Smooth muscle cell of the brain vasculature (primary cell): ENCODE data around the gene TMEM243.
"Not testable (repeated sequence)": the region's sequence is repeated elsewhere in the genome, so short reads cannot be mapped to it uniquely, and the experiment has no call there.

Experiments
- DNase-seq: peaks from one replicate; pipeline ENCODE4 v3.0.0-alpha.2; 2012; ENCODE audit warnings: low read depth, low spot score

Gene TMEM243

GRCh38 chr7:87219545-87220025 lies at the start of gene TMEM243:
Gene TMEM243 (minus strand): TSS chr7:87219732. CDS start chr7:87219503, 229 bp downstream.
- no peak for DNase-seq

GRCh38 chr7:87267239-87267900 lies 47.8 kb upstream of the TMEM243 start:
- no peak for DNase-seq

DNA sequence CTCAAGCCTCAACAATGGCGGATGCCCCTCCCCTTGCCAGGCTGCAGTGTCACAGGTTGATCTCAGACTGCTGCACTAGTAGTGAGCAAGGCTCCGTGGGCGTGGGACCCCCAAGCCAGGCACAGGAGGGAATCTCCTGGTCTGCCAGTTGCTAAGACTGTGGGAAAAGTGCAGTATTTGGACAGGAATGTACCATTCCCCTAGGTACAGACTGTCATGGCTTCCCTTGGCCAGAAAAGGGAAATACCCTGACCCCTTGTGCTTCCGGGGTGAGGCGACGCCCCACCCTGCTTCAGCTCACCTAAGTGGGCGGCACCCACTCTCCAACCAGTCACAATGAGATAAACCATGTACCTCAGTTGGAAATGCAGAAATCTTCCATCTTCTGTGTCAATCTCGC lies 44.0 kb upstream of the TMEM243 start:
- DNase-seq: no peak

DNA sequence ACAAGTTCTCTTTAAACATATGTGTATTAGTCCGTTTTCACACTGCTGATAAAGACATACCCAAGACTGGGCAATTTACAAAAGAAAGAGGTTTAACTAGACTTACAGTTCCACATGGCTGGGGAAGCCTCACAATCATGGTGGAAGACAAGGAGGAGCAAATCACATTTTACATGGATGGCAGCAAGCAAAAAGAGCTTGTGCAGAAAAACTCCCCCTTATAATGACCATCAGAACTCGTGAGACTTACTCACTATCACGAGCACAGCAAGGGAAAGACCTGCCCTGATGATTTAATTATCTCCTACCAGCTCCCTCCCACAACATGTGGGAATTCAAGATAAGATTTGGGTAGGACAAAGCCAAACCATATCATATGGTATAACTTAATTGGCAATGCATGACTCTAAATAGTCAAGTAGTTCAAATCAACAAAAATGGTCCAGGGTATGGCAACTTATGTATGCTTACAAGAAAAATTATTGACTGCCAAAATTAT lies 34.1 kb upstream of the TMEM243 start:
- no peak for DNase-seq

- DNase-seq: not testable (repeated sequence)
Measured at GRCh38 chr7:87245671-87246070, 26.1 kb upstream of the TMEM243 start.

GRCh38 chr7:87238464-87239051 lies 19.0 kb upstream of the TMEM243 start:
- DNase-seq: not testable (repeated sequence)

GRCh38 chr7:87234949-87235348 lies 15.4 kb upstream of the TMEM243 start:
- DNase-seq: no peak

- DNase-seq: no peak
Measured at GRCh38 chr7:87231711-87232110, 12.2 kb upstream of the TMEM243 start.

- no peak for DNase-seq
Measured at GRCh38 chr7:87231258-87231657, 11.7 kb upstream of the TMEM243 start.

DNA sequence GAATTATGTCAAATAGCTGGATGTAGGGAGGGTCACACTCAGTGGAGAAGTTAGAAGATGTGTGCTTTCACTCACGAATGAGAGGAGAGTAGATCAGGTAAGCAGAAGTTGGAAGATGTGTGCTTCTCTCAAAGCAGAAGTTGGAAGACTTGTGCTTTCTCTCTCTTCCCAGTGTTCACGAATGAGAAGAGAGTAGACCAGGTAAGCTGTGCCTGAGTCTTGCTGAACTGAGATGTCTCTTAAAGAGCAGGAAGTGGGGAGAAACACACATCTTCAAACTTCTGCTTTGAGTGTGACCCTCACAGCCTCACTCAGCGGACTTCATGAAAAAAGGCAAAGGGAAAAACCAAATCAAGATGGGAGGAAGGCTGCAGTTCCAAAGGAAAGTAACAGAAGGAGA lies 7.0 kb upstream of the TMEM243 start:
- DNase-seq: no peak

GRCh38 chr7:87225696-87226095 lies 6.2 kb upstream of the TMEM243 start:
- no peak for DNase-seq

- no peak for DNase-seq
Measured at GRCh38 chr7:87223666-87224065, 4.1 kb upstream of the TMEM243 start.

GRCh38 chr7:87220734-87221215 lies 1.2 kb upstream of the TMEM243 start:
- no peak for DNase-seq

GRCh38 chr7:87220026-87220733 lies 648 bp upstream of the TMEM243 start:
- DNase-seq: no peak

DNA sequence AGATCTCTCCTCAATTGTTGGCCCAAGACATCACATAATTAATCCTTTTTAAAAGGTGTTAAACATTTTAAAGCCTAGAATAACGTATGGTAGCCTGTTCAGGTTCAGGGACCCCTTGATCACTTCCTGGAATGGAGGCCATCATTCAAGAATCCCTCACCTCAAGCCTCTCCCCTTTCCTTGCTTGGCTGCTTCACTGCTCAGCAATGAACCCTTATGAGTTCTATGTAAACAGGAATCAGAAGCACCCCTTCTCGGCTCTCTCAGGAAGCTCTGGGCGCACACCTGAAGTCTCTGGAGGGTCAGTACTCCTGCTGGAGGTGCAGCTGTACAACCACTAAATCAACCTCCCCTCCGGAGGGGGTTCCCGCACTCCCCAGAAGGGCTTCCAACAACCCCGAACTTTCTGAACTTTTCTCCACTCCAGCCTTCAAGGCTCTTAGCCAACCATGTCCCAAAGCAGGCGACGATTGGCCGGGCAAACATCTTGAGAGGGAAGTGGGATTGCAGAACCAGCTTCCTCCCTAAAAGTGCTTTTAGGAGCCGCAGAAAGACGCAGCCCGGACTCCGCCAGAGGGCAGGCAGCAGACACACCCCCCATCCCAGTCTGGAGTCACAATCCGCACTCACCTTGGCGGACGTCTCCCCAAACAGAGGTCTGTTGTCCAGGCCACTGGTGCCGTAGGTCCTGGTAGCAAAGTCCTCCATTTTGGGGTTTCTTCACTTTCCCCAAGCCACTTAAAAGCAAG lies 562 bp downstream of the TMEM243 start:
- DNase-seq: no peak

DNA sequence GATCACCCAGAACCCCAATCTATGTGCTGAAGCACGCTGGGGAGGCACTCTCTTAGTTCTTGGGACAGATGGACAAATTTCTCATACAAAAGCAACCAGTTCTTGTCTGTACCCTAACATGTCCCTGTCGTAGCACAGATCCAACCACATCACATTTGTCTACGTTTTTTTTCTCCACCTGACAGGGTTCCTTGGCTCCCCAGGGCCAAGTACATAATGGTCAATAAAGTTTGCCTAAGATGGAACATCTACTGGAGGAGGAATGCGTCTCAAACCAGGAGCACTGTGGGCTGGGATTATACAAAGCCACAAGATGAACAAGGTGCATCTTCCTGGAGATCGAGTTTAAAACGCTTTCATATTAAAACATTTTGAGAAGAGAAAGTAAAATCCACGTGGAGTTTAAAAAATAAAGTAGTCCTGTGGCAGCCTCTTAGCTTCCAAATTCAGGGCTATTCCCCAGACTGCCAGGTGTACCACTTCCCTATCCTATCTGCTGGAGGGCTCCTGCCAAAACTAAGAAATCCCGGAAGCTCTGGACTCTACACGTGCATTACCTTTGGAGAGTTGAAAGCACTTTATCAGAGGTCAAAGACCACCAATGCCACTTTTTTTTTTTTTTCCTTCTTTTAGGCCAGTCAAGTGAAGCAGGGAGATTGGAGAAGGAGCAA lies 1.4 kb downstream of the TMEM243 start:
- DNase-seq: no peak

- DNase-seq: no peak
Measured at GRCh38 chr7:87216701-87217508, 2.6 kb downstream of the TMEM243 start.

GRCh38 chr7:87215046-87215445 lies 4.5 kb downstream of the TMEM243 start:
- no peak for DNase-seq

- DNase-seq: no peak
Measured at GRCh38 chr7:87213811-87214210, 5.7 kb downstream of the TMEM243 start.

DNA sequence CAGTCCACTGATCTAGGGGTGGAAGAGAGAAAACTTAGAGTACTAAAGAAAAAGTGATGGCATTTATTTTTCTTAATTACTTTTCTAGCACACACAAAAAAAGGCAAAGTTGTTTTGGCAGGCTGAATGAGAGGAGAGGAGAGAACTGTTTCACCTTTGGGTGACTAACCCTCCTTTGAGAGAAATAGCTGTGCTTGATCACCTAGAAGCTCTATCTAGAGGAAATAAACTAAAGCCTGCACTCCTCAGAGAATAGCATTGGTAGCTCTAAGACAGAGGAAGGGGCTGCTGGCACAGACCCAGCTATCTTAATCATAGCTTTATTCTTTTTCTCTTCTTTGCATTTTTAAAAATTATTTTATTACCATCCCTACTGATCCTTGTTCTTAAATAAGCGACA lies 6.3 kb downstream of the TMEM243 start:
- DNase-seq: no peak
